K562 (cell line): Measurements from ENCODE around the gene AGMO. TPM values are rescaled to one million over a fixed set of nuclear protein-coding genes. Genes with fewer than 3 reads are reported as not detected.

ENCODE experiments used
- ATAC-seq: fragments of 200-7000 bp; cut with Tn5 transposase; 3 replicates; pipeline ENCODE4 v1.9.1; 2020; ENCODE audit warnings: moderate library complexity
- BruUV-seq: library from RNA; stranded (reverse); fragments of 400-500 nt; replicated peaks from 2 replicates; lab custom pipeline; 2021; lab: Mats Ljungman, UMichigan
- CTCF ChIA-PET: fragments of 300-600 bp; formaldehyde crosslinking; extraction: SDS; loops from one replicate; lab custom pipeline; 2021; ENCODE audit warnings: low intra/inter-chr PET ratio; lab: Yijun Ruan, JAX
- POLR2A ChIA-PET: fragments of 300-600, 350-650 bp; sonication (Branson Sonifier 250); formaldehyde crosslinking; extraction: SDS; loops from one replicate; lab custom pipeline; 2021; ENCODE audit warnings: antibody characterized with exemption, inconsistent platforms; lab: Yijun Ruan, JAX
- DNase-seq, 4 experiments: peaks; one replicate each; pipeline versions ENCODE4 v3.0.0 to v3.0.0-alpha.2; 2011 to 2018; ENCODE audit warnings: low spot score in 3 of 4, mixed read lengths in 3 of 4; ENCODE audit errors: extremely low read depth in 1 of 4
- FAIRE-seq: peaks from 2 replicates; lab custom pipeline; 2011; peaks lifted over from hg19 to GRCh38; lab: Jason Lieb, UNC
- H2AFZ ChIP-seq: 2 replicates; pipeline ENCODE4 v1.6.0; 2011; ENCODE audit warnings: low read depth, low read length, control low read depth, inconsistent platforms
- H3K27ac ChIP-seq: fragments of 200-600 bp; 3 replicates; pipeline ENCODE4 v1.8.0; 2011; ENCODE audit warnings: low read depth, mild to moderate bottlenecking, control low read depth, inconsistent platforms, low read length, moderate library complexity, mixed read lengths; ENCODE audit errors: extremely low read depth
- H3K27me3 ChIP-seq, 2 experiments: fragments of 300-600 bp in 1 of 2; 2 replicates in 1 of 2; 3 replicates in 1 of 2; pipeline versions ENCODE4 v1.6.0 to v1.8.0; 2011; ENCODE audit warnings: inconsistent platforms in 2 of 2, low read length in 2 of 2, mild to moderate bottlenecking in 1 of 2, mixed read lengths in 1 of 2, moderate library complexity in 1 of 2; ENCODE audit not compliant: control insufficient read depth in 2 of 2, insufficient read depth in 2 of 2
- H3K36me3 ChIP-seq: fragments of 300-600 bp; 3 replicates; pipeline ENCODE4 v1.8.0; 2011; ENCODE audit warnings: mild to moderate bottlenecking, low read length, inconsistent platforms; ENCODE audit not compliant: control insufficient read depth, insufficient read depth
- H3K4me1 ChIP-seq, 2 experiments: fragments of 200-600 bp in 1 of 2; replicated peaks in 1 of 2; 2 replicates in 1 of 2; 3 replicates in 1 of 2; pipeline versions ENCODE4 v1.5.1 to v1.8.0; 2011; ENCODE audit warnings: inconsistent platforms in 2 of 2, low read length in 2 of 2, mild to moderate bottlenecking in 1 of 2, mixed read lengths in 1 of 2, moderate library complexity in 1 of 2; ENCODE audit not compliant: control insufficient read depth in 2 of 2, insufficient read depth in 2 of 2
- H3K4me2 ChIP-seq: 2 replicates; pipeline ENCODE4 v1.6.1; 2011; ENCODE audit warnings: low read length, control low read depth, inconsistent platforms, mixed read lengths; ENCODE audit not compliant: insufficient read depth
- H3K4me3 ChIP-seq: fragments of 200-600 bp; sonication (generic), shearing (Covaris generic); 2 replicates; pipeline ENCODE4 v1.5.1; 2016; ENCODE audit warnings: control low read depth, inconsistent platforms
- H3K79me2 ChIP-seq: fragments of 200-600 bp; 3 replicates; pipeline ENCODE4 v1.8.0; 2011; ENCODE audit warnings: low read length, inconsistent platforms; ENCODE audit not compliant: control insufficient read depth, insufficient read depth
- H3K9ac ChIP-seq, 2 experiments: 2 replicates each; pipeline versions ENCODE4 v1.6.0 to v1.6.1; 2011; ENCODE audit warnings: low read depth in 2 of 2, low read length in 2 of 2, control low read depth in 1 of 2, inconsistent platforms in 1 of 2, mild to moderate bottlenecking in 1 of 2, mixed read lengths in 1 of 2; ENCODE audit not compliant: insufficient read depth in 1 of 2
- H3K9me1 ChIP-seq: one replicate; pipeline ENCODE4 v1.6.0; 2011; ENCODE audit warnings: inconsistent platforms, mild to moderate bottlenecking, low read length, moderate library complexity; ENCODE audit not compliant: control insufficient read depth, insufficient read depth
- H3K9me3 ChIP-seq: replicated peaks from 2 replicates; pipeline ENCODE4 v1.5.1; 2011; ENCODE audit warnings: low read depth, low read length, inconsistent platforms; ENCODE audit not compliant: control insufficient read depth, insufficient read depth
- H4K20me1 ChIP-seq: replicated peaks from 2 replicates; pipeline ENCODE4 v1.6.1; 2011; ENCODE audit warnings: low read length, inconsistent platforms, mixed read lengths; ENCODE audit not compliant: control insufficient read depth, insufficient read depth
- C11orf30 ChIP-seq: fragments of 450-650 bp; IDR thresholded peaks from 2 replicates; pipeline ENCODE4 v1.6.1; 2016; ENCODE audit warnings: low read depth, mild to moderate bottlenecking
- CREB1 ChIP-seq, 2 experiments: sonication (generic) in 1 of 2; formaldehyde crosslinking in 1 of 2; IDR thresholded peaks; 2 replicates each; pipeline versions ENCODE4 v1.6.1 to v1.8.0; 2012 to 2022; ENCODE audit warnings: inconsistent platforms in 1 of 2, mild to moderate bottlenecking in 1 of 2, missing genetic modification reagents in 1 of 2, moderate library complexity in 1 of 2
- FOXJ3 ChIP-seq: sonication (generic); formaldehyde crosslinking; IDR thresholded peaks from 2 replicates; pipeline ENCODE4 v1.4.0; 2020; ENCODE audit warnings: mild to moderate bottlenecking, missing genetic modification reagents
- MBD2 ChIP-seq: sonication (generic); IDR thresholded peaks from 2 replicates; pipeline ENCODE4 v1.6.1; 2016; ENCODE audit warnings: low read depth, borderline replicate concordance
- SLC30A9 ChIP-seq: fragments of 250-450 bp; sonication (Bioruptor Pico); IDR thresholded peaks from 2 replicates; pipeline ENCODE4 v1.8.0; 2022; ENCODE audit warnings: mild to moderate bottlenecking, moderate library complexity
- WHSC1 ChIP-seq: IDR thresholded peaks from one replicate; pipeline ENCODE4 v1.6.1; 2012; ENCODE audit warnings: low read length, control low read depth, inconsistent platforms
- ZBTB26 ChIP-seq: fragments of 450-650 bp; formaldehyde crosslinking; IDR thresholded peaks from 2 replicates; pipeline ENCODE4 v1.4.0; 2022; ENCODE audit warnings: missing genetic modification characterization
- ZFP30 ChIP-seq: fragments of 250-450 bp; sonication (Bioruptor Pico); IDR thresholded peaks from 2 replicates; pipeline ENCODE4 v1.8.0; 2022; ENCODE audit warnings: moderate library complexity, mild to moderate bottlenecking, inconsistent platforms, borderline replicate concordance
- ZNF316 ChIP-seq: fragments of 450-650 bp; IDR thresholded peaks from 2 replicates; pipeline ENCODE4 v1.6.1; 2016
- ZNF431 ChIP-seq: sonication (generic); formaldehyde crosslinking; IDR thresholded peaks from 2 replicates; pipeline ENCODE4 v1.8.0; 2022; ENCODE audit warnings: mild to moderate bottlenecking, missing genetic modification reagents
- ZNF551 ChIP-seq: fragments of 250-450 bp; sonication (Bioruptor Pico); IDR thresholded peaks from 2 replicates; pipeline ENCODE4 v1.5.0; 2021; ENCODE audit warnings: mild to moderate bottlenecking, moderate library complexity
- ZNF609 ChIP-seq: sonication (generic); formaldehyde crosslinking; IDR thresholded peaks from 2 replicates; pipeline ENCODE4 v1.8.1; 2023; ENCODE audit warnings: missing genetic modification reagents, mild to moderate bottlenecking, borderline replicate concordance
- WGBS: fragments of 100-300 bp; shearing (Covaris generic); methylation state at CpG from one replicate; pipeline ENCODE4 v1.1.6; 2016; ENCODE audit warnings: low coverage, mixed read lengths; ENCODE audit not compliant: insufficient coverage; ENCODE audit errors: missing lambda C conversion rate; 5-methylcytosine and 5-hydroxymethylcytosine counted together
- in situ Hi-C: fragments of 300-500 bp; cut with MboI; formaldehyde crosslinking; loops from 4 replicates; pipeline ENCODE4 v1.15.0; 2018; ENCODE audit warnings: inconsistent platforms, mixed read lengths
- intact Hi-C: fragments of 100-400 bp; cut with micrococcal nuclease; formaldehyde crosslinking; loops from 2 replicates; pipeline ENCODE4 v1.14.2; 2022
- polyA plus RNA-seq, 8 experiments: library from polyadenylated mRNA; depleted of rRNA in 4 of 8; stranded (reverse) in 5 of 8; unstranded in 3 of 8; fragments of >200 nt; fragmentation: Nextera tagmentation in 2 of 8; fragmentation: Illumina TruSeq in 1 of 8; extraction: Ambion mirVana in 2 of 8; extraction: Trizol in 1 of 8; gene quantifications; 2 replicates each; pipeline versions ENCODE4 v1.2.1 to v1.2.3, GENCODE V29; 2011 to 2014; ENCODE audit warnings: inconsistent platforms in 1 of 8, missing spikeins in 1 of 8
- total RNA-seq, 7 experiments: library from RNA; depleted of rRNA in 6 of 7; stranded (reverse); fragments of >200 nt in 6 of 7; fragmentation: Illumina TruSeq in 2 of 7; extraction: Trizol in 2 of 7; gene quantifications; 2 replicates each; pipeline versions ENCODE4 v1.2.1 to v1.2.3, GENCODE V29; 2011 to 2021; ENCODE audit warnings: low replicate concordance in 1 of 7

AGMO gene
- total and polyA plus RNA-seq, 9 of the 15 experiments (the other 6 are each of a cell fraction or from before 2014, with no cell fraction given): 0.30 to 1.4 (median 0.69) TPM; not detected in 1

GRCh38 chr7:15459018-15459615 lies 102.7 kb downstream of the AGMO start:
- intact Hi-C loops: no loop called here
- ATAC-seq (no peak), DNase-seq (no peak)
- H3K4me3 ChIP-seq: no peak overlapping the region
- no peak overlapping the region for H2AFZ ChIP-seq
- POLR2A ChIA-PET: no interaction called here
- in situ Hi-C loops: no loop called here
- no peak for TF ChIP-seq SLC30A9 (CRISPR knock-in tag)
- TF ChIP-seq C11orf30: no peak
- TF ChIP-seq ZNF431 (CRISPR knock-in tag): no peak
- no peak for TF ChIP-seq ZBTB26 (CRISPR knock-in tag)
- TF ChIP-seq ZNF316: no peak
- TF ChIP-seq FOXJ3: no peak
- no peak for TF ChIP-seq ZNF551 (CRISPR knock-in tag)
- TF ChIP-seq MBD2: no peak
- TF ChIP-seq ZFP30 (CRISPR knock-in tag): no peak
- no peak for TF ChIP-seq WHSC1
- TF ChIP-seq ZNF609 (CRISPR knock-in tag): no peak
- TF ChIP-seq CREB1 (IDR thresholded peaks at IDR 0.05): no peak
- no peak for TF ChIP-seq CREB1 (CRISPR knock-in tag; IDR thresholded peaks at IDR 0.05)
- TF ChIP-seq, all 486 proteins: peak for 0
- Histone ChIP-seq H3K27ac (no peak overlapping the region), H3K36me3 (no peaks in the 10 kb centered on the region), H3K27me3 (no peaks in the 10 kb centered on the region), H4K20me1 (no peaks in the 10 kb centered on the region), H3K4me1 (no peaks in the 10 kb centered on the region), H3K79me2 (no peaks in the 10 kb centered on the region), H3K4me2 (no peak overlapping the region), H3K9me3 (0 out of 2 replicates have a peak, but pooled peaks cover 1% of the 10 kb centered on the region), H3K9me1 (no peaks in the 10 kb centered on the region), H3K9ac (no peak overlapping the region)
- CTCF ChIA-PET: no interaction called here
- WGBS: 3% methylated on average over 5 of the region's 6 CpGs
- no peak for FAIRE-seq
- BruUV-seq: no TSS peak
